ENCODE results near the gene ANK3. TPM values are rescaled to one million over a fixed set of nuclear protein-coding genes. Genes with fewer than 3 reads are reported as not detected.

ANK3 gene
- total RNA-seq, 4 donors from 2014 or later: 86.3 to 224 (median 139) TPM

GRCh38 chr10:60336901-60337630, 52.6 kb downstream of the ANK3 start:
- TF ChIP-seq EP300 (IDR thresholded peaks at IDR 0.05) (no peak), CTCF (IDR thresholded peaks at IDR 0.05) (no peak), POLR2A (IDR thresholded peaks at IDR 0.05) (no peak)
- WGBS, 2 donors: 72 to 80% methylated on average over 3 of the region's 3 CpGs
- no peak for DNase-seq (ENCODE audit: low spot score in 2 of 2)

GRCh38 chr10:60335708-60336107, 54.0 kb downstream of the ANK3 start:
- H3K4me1 ChIP-seq: peaks cover 0 to 16% (median 2%) of the 10 kb centered on the region in 4 donors
- H3K27me3 ChIP-seq: no peaks in the 10 kb centered on the region
- H3K4me3 ChIP-seq: no peak overlapping the region
- H3K27ac ChIP-seq: no peak overlapping the region
- TF ChIP-seq EP300 (IDR thresholded peaks at IDR 0.05) (no peak), POLR2A (IDR thresholded peaks at IDR 0.05) (no peak), CTCF (IDR thresholded peaks at IDR 0.05) (peak in 1 of 5 experiments; percentile 20)
- no peaks in the 10 kb centered on the region for H3K9me3 ChIP-seq
- WGBS, 2 donors: 80% methylated on average over 5 of the region's 5 CpGs
- no peaks in the 10 kb centered on the region for H3K36me3 ChIP-seq
- DNase-seq (ENCODE audit: low spot score in 2 of 2): no peak

More at GRCh38 chr10:60336901-60337630, 52.6 kb downstream of the ANK3 start:
- Histone ChIP-seq H3K27me3 (no peaks in the 10 kb centered on the region), H3K9me3 (no peaks in the 10 kb centered on the region), H3K27ac (no peak overlapping the region), H3K36me3 (no peaks in the 10 kb centered on the region), H3K4me1 (peaks cover 0 to 16% (median 2%) of the 10 kb centered on the region in 4 donors), H3K4me3 (no peak overlapping the region)

GRCh38 chr10:60334991-60335390, 54.7 kb downstream of the ANK3 start:
- TF ChIP-seq CTCF (IDR thresholded peaks at IDR 0.05) (no peak), EP300 (IDR thresholded peaks at IDR 0.05) (no peak), POLR2A (IDR thresholded peaks at IDR 0.05) (no peak)

GRCh38 chr10:60332371-60332770, 57.3 kb downstream of the ANK3 start:
- DNase-seq (ENCODE audit: low spot score in 2 of 2): no peak
- peaks cover 0 to 6% (median 2%) of the 10 kb centered on the region in 4 donors for H3K4me1 ChIP-seq
- no peak for TF ChIP-seq POLR2A (IDR thresholded peaks at IDR 0.05)
- no peaks in the 10 kb centered on the region for H3K27me3 ChIP-seq
- no peak overlapping the region for H3K27ac ChIP-seq
- H3K4me3 ChIP-seq: no peak overlapping the region
- H3K9me3 ChIP-seq: peaks cover 0 to 11% (median 0%) of the 10 kb centered on the region in 4 donors
- H3K36me3 ChIP-seq: no peaks in the 10 kb centered on the region
- 47 to 96% methylated on average over 2 of the region's 2 CpGs for WGBS, 2 donors

More at GRCh38 chr10:60334991-60335390, 54.7 kb downstream of the ANK3 start:
- DNase-seq (ENCODE audit: low spot score in 2 of 2): no peak
- peaks cover 0 to 5% (median 0%) of the 10 kb centered on the region in 4 donors for H3K9me3 ChIP-seq
- H3K4me1 ChIP-seq: peaks cover 0 to 16% (median 2%) of the 10 kb centered on the region in 4 donors
- WGBS, 2 donors: 43 to 62% methylated on average over 4 of the region's 4 CpGs
- no peaks in the 10 kb centered on the region for H3K27me3 ChIP-seq
- no peaks in the 10 kb centered on the region for H3K36me3 ChIP-seq
- peak overlapping the region in 1 of 4 donors; percentile 11 for H3K27ac ChIP-seq
- H3K4me3 ChIP-seq: no peak overlapping the region

- Histone ChIP-seq H3K27ac (no peak overlapping the region), H3K4me3 (no peak overlapping the region), H3K36me3 (no peaks in the 10 kb centered on the region), H3K9me3 (peaks cover 0 to 11% (median 0%) of the 10 kb centered on the region in 4 donors), H3K27me3 (no peaks in the 10 kb centered on the region), H3K4me1 (peaks cover 0 to 6% (median 2%) of the 10 kb centered on the region in 4 donors)
- 90 to 98% methylated on average over 3 of the region's 3 CpGs for WGBS, 2 donors
- TF ChIP-seq POLR2A (IDR thresholded peaks at IDR 0.05) (no peak), CTCF (IDR thresholded peaks at IDR 0.05) (no peak), EP300 (IDR thresholded peaks at IDR 0.05) (no peak)
- no peak for DNase-seq (ENCODE audit: low spot score in 2 of 2)
These were observed 57.8 kb downstream of the ANK3 start for GRCh38 chr10:60331886-60332285.

All from tibial nerve (tissue), 4 donors.